Measurements from ENCODE around the gene TBCD.

DNA sequence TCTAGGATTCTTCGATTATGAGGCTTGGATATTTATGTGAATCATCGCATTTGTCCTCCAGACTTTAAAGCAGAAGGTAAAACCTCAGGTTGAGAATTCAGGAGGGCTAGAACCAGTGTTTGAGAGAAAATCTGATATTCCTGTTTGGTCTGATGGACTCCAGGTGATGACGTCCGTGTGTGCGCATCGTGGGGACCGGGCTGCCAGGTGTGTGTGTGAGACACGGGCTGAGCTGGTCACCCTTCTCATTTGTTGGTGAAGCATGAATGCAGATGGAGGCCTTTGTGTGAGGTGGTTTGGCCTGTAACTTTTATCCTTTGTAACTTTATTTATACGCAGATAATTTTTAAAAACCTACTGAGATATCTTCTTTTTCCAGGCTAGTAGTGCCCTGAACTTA lies 45.2 kb downstream of the TBCD start:
- TF ChIP-seq FOXM1 (IDR thresholded peaks at IDR 0.05; ENCODE audit: borderline replicate concordance) (no peak), BHLHE40 (IDR thresholded peaks at IDR 0.05; ENCODE audit: borderline replicate concordance) (no peak)

Data from HEK293T (cell line).